Body of pancreas (tissue), 4 donors: Measurements from ENCODE around the gene CMBL. TPM values are rescaled to one million over a fixed set of nuclear protein-coding genes. Genes with fewer than 3 reads are reported as not detected.

Source experiments
- ATAC-seq: fragments of 150-250 bp; one replicate; pipeline ENCODE4 v1.9.1; 2016
- DNase-seq, 4 donors: peaks; one replicate each; pipeline ENCODE4 v3.0.0-alpha.2; 2019
- H3K27ac ChIP-seq, 4 donors: fragments of 200-600 bp; sonication (generic); 1 replicate in 3 of 4; 2 replicates in 1 of 4; pipeline versions ENCODE4 v1.5.1 to v1.6.1; 2016 to 2019; ENCODE audit warnings: mild to moderate bottlenecking in 1 of 4, mixed read lengths in 1 of 4, moderate library complexity in 1 of 4
- H3K27me3 ChIP-seq, 2 donors: fragments of 200-600 bp; sonication (generic); one replicate each; pipeline ENCODE4 v1.6.0; 2016; ENCODE audit warnings: mild to moderate bottlenecking in 1 of 2
- H3K36me3 ChIP-seq, 2 donors: fragments of 200-600 bp; sonication (generic); replicated peaks in 1 of 2; 2 replicates each; pipeline ENCODE4 v1.5.1; 2016; ENCODE audit warnings: low read depth in 2 of 2; ENCODE audit not compliant: insufficient read depth in 1 of 2
- H3K4me1 ChIP-seq: fragments of 200-600 bp; sonication (generic); one replicate; pipeline ENCODE4 v1.6.0; 2016
- H3K4me3 ChIP-seq, 2 donors: fragments of 200-600 bp; sonication (generic); 1 replicate in 1 of 2; 2 replicates in 1 of 2; pipeline ENCODE4 v1.5.1; 2016 to 2019
- H3K9me3 ChIP-seq, 3 donors: fragments of 200-600 bp; sonication (generic); 1 replicate in 2 of 3; 2 replicates in 1 of 3; pipeline ENCODE4 v1.5.1; 2016
- POLR2A ChIP-seq, 3 donors: fragments of 450-650 bp; IDR thresholded peaks; one replicate each; pipeline ENCODE4 v1.6.1; 2016; ENCODE audit warnings: antibody characterized with exemption in 3 of 3, mild to moderate bottlenecking in 2 of 3
- WGBS, 2 donors: methylation state at CpG; one replicate each; pipeline ENCODE4 v1.1.5; 2017; 5-methylcytosine and 5-hydroxymethylcytosine counted together
- intact Hi-C: fragments of 100-400 bp; cut with DNase I; formaldehyde crosslinking; loops from one replicate; pipeline ENCODE4 v1.15.1; 2023
- total RNA-seq, 2 donors: library from RNA; depleted of rRNA; stranded (reverse); fragments of >200 nt; gene quantifications; one replicate each; pipeline ENCODE4 v1.1.0, GENCODE V29; 2016
- TF ChIP-seq, protein P1 (sequence below), 7 experiments: fragments of 450-650 bp in 4 of 7; fragments of 200-600 bp in 3 of 7; sonication (generic) in 3 of 7; IDR thresholded peaks; one replicate each; pipeline ENCODE4 v1.5.1; 2016 to 2019; ENCODE audit warnings: antibody characterized with exemption in 7 of 7

Gene CMBL
- total RNA-seq, 2 donors from 2014 or later = 4.4 to 4.9 TPM

DNA sequence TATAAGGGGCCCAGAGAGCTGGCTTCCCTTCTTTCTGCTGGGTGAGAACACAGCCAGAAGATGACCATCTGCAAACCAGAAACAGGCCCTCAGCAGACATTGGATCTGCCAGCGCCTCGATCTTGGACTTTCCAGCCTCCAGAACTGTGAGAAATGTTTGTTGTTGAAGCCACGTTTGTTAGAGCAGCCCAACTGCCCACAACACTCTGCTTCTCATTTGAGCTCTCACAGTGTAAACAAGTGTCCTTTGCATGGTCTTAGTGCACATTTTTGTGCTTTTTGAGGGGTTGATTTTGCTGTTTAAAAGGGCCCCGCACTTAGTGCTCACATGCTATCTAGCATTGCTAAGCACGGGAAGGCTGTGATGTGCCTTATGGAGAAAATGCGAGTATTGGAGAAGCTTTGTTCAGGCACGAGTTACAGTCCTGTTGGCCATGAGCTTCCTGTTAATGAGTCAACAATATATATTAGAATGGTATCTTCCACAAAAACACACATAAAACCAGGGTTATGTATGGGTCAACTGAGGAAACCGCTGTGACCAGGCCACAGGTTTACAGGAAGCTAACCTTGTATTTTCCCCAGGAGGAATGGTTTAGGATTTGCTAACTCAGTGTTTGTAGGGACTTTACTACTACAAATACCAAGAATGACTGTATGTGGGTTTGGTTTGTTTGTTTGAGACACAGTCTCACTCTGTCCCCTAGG is 11.9 kb downstream of the CMBL start:
- no peak for DNase-seq
- no peak for TF ChIP-seq POLR2A (IDR thresholded peaks at IDR 0.05)
- TF ChIP-seq, protein P1, sequence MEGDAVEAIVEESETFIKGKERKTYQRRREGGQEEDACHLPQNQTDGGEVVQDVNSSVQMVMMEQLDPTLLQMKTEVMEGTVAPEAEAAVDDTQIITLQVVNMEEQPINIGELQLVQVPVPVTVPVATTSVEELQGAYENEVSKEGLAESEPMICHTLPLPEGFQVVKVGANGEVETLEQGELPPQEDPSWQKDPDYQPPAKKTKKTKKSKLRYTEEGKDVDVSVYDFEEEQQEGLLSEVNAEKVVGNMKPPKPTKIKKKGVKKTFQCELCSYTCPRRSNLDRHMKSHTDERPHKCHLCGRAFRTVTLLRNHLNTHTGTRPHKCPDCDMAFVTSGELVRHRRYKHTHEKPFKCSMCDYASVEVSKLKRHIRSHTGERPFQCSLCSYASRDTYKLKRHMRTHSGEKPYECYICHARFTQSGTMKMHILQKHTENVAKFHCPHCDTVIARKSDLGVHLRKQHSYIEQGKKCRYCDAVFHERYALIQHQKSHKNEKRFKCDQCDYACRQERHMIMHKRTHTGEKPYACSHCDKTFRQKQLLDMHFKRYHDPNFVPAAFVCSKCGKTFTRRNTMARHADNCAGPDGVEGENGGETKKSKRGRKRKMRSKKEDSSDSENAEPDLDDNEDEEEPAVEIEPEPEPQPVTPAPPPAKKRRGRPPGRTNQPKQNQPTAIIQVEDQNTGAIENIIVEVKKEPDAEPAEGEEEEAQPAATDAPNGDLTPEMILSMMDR (IDR thresholded peaks at IDR 0.05) = no peak
- Histone ChIP-seq H3K36me3 (no peaks in the 10 kb centered on the region), H3K27ac (no peak overlapping the region), H3K4me1 (no peaks in the 10 kb centered on the region), H3K4me3 (no peak overlapping the region), H3K27me3 (no peaks in the 10 kb centered on the region), H3K9me3 (no peaks in the 10 kb centered on the region)
- 82 to 86% methylated on average over 8 of the region's 8 CpGs for WGBS, 2 donors
- no peak for ATAC-seq
- intact Hi-C loops = no loop called here

DNA sequence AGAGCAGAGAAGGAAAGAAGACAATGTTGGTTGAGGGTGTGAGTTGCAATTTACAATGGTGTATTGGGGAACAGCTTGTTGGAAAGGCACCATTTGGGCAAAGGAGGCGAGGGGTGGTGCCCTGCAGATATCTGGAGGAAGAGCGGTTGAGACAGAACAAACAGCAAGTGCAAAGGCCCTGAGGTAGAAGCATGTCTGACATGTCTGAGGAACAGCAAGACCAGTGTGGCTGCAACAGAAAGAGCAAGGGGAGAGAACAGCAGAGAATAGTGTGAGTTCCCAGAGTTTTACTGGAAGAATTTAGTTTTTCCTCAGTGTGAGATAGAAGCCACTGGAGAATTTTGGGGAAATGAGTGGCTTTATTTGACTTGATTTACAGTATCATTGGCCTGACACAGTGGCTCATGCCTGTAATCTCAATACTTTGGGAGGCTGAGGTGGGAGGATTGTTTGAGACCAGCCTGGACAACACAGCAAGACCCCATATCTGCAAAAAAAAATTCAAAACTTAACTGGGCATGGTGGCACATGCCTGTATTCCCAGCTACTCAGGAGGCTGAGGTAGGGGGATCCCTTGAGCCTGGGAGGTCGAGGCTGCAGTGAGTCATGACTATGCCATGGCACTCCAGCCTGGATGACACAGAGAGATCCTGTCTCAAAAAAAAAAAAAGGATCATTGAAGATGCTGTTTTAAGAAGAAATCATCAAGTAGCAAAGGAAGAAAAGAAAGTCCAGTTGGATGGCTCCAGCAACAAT is 13.6 kb downstream of the CMBL start:
- 88 to 98% methylated on average over 3 of the region's 3 CpGs for WGBS, 2 donors
- no peaks in the 10 kb centered on the region for H3K9me3 ChIP-seq
- no peaks in the 10 kb centered on the region for H3K27me3 ChIP-seq
- DNase-seq (no peak), ATAC-seq (no peak)
- H3K27ac ChIP-seq = no peak overlapping the region
- no peaks in the 10 kb centered on the region for H3K36me3 ChIP-seq
- intact Hi-C loops = no loop called here
- TF ChIP-seq, protein P1 (IDR thresholded peaks at IDR 0.05) = no peak
- no peak for TF ChIP-seq POLR2A (IDR thresholded peaks at IDR 0.05)
- H3K4me3 ChIP-seq = no peak overlapping the region
- H3K4me1 ChIP-seq = peaks cover 8% of the 10 kb centered on the region

DNA sequence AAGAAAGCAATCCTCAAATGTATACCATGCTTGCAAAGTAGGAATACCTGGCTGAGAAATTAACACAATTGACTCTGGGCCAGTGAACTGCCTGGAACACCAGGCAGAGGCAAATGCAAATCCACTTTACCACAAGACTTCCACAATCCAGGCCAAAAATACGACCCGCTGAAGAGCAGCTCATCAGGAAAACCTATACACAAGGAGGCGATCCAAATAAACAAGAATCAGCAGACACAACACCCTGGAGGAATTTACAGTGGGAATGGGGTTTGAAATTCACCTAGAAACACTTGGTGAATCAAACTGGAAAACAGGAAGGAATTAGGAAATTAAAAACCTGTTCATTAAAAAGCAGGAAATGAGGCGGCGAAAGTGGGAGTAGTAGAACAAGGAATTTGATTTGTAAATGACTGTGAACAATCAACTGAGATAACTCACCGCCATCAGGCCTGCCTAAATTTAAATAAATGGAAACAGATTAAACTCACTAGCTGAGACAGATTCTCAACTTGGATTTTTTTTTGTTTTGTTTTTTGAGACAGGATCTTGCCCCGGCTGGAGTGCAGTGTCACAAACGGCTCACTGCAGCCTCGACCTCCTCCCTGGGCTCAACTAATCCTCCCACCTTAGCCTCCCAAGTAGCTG is 15.9 kb downstream of the CMBL start:
- WGBS, 2 donors = 87 to 88% methylated on average over 9 of the region's 9 CpGs
- DNase-seq = no peak
- peaks cover 20% of the 10 kb centered on the region for H3K4me1 ChIP-seq
- H3K4me3 ChIP-seq = no peak overlapping the region
- H3K36me3 ChIP-seq = no peaks in the 10 kb centered on the region
- H3K9me3 ChIP-seq = no peaks in the 10 kb centered on the region
- no peak overlapping the region for H3K27ac ChIP-seq
- no peak for TF ChIP-seq POLR2A (IDR thresholded peaks at IDR 0.05)
- TF ChIP-seq, protein P1 (IDR thresholded peaks at IDR 0.05) = no peak
- intact Hi-C loops = no loop called here
- H3K27me3 ChIP-seq = no peaks in the 10 kb centered on the region
- ATAC-seq = no peak

DNA sequence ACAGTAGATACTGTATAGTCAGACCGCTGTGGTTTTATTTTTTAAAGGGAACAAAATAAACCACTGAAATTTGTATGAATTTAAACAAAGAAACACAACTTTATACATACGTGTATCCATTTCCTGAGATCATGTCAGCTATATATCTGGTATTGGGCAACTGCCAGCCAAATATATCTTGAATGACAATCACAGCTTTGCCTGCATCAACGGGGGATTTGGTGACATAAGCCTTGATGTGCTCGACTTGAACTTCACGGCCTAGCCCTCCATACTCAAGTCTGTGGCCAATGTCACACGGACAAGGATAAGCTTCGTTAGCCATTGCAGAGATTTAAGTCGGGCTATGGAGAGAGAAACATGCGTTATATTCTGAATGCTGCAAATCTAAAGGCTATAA is 17.3 kb downstream of the CMBL start:
- H3K36me3 ChIP-seq = no peaks in the 10 kb centered on the region
- intact Hi-C loops = no loop called here
- no peak for TF ChIP-seq POLR2A (IDR thresholded peaks at IDR 0.05)
- TF ChIP-seq, protein P1 (IDR thresholded peaks at IDR 0.05) = no peak
- H3K4me1 ChIP-seq = peaks cover 20% of the 10 kb centered on the region
- peak overlapping the region in 1 of 4 donors; percentile 3 for H3K27ac ChIP-seq
- H3K4me3 ChIP-seq = no peak overlapping the region
- no peaks in the 10 kb centered on the region for H3K9me3 ChIP-seq
- no peak for ATAC-seq
- 85 to 87% methylated on average over 9 of the region's 9 CpGs for WGBS, 2 donors
- DNase-seq = no peak
- no peaks in the 10 kb centered on the region for H3K27me3 ChIP-seq
